ENCODE data around the gene PRDX3.

The PRDX3 gene

GRCh38 chr10:119136084-119136483 is 42.5 kb downstream of the PRDX3 start:
- no peak for TF ChIP-seq CTCF (IDR thresholded peaks at IDR 0.05)
- peak overlapping the region; percentile 93 for H3K27ac ChIP-seq
- H3K36me3 ChIP-seq: peaks cover 18% of the 10 kb centered on the region
- no peaks in the 10 kb centered on the region for H3K27me3 ChIP-seq
- peaks cover 72 to 77% of the 10 kb centered on the region in 2 experiments for H3K4me1 ChIP-seq (ENCODE audit: control insufficient read depth in 1 of 2, insufficient read depth in 1 of 2, low read depth in 1 of 2, low read length in 1 of 2)
- no peaks in the 10 kb centered on the region for H3K9me3 ChIP-seq
- peak overlapping the region; percentile 53 to 56 for H3K4me3 ChIP-seq (ENCODE audit: low read depth in 1 of 2, low read length in 1 of 2)

GRCh38 chr10:119135513-119135881 is 43.1 kb downstream of the PRDX3 start:
- H3K27me3 ChIP-seq: no peaks in the 10 kb centered on the region
- peak overlapping the region; percentile 53 to 56 for H3K4me3 ChIP-seq (ENCODE audit: low read depth in 1 of 2, low read length in 1 of 2)
- peaks cover 24% of the 10 kb centered on the region for H3K36me3 ChIP-seq
- H3K9me3 ChIP-seq: no peaks in the 10 kb centered on the region
- TF ChIP-seq CTCF (IDR thresholded peaks at IDR 0.05): no peak
- H3K27ac ChIP-seq: peak overlapping the region; percentile 93
- H3K4me1 ChIP-seq (ENCODE audit: control insufficient read depth in 1 of 2, insufficient read depth in 1 of 2, low read depth in 1 of 2, low read length in 1 of 2): peaks cover 78 to 83% of the 10 kb centered on the region in 2 experiments

GRCh38 chr10:119133949-119134348 is 44.7 kb downstream of the PRDX3 start:
- peak overlapping the region; percentile 93 for H3K27ac ChIP-seq
- peaks cover 39% of the 10 kb centered on the region for H3K36me3 ChIP-seq
- TF ChIP-seq CTCF (IDR thresholded peaks at IDR 0.05): no peak
- peaks cover 86% of the 10 kb centered on the region in 2 experiments for H3K4me1 ChIP-seq (ENCODE audit: control insufficient read depth in 1 of 2, insufficient read depth in 1 of 2, low read depth in 1 of 2, low read length in 1 of 2)
- H3K9me3 ChIP-seq: no peaks in the 10 kb centered on the region
- peak overlapping the region; percentile 48 to 63 for H3K4me3 ChIP-seq (ENCODE audit: low read depth in 1 of 2, low read length in 1 of 2)
- no peaks in the 10 kb centered on the region for H3K27me3 ChIP-seq

GRCh38 chr10:119132521-119133345 is 45.9 kb downstream of the PRDX3 start:
- H3K9me3 ChIP-seq: no peaks in the 10 kb centered on the region
- peaks cover 74% of the 10 kb centered on the region in 2 experiments for H3K4me1 ChIP-seq (ENCODE audit: control insufficient read depth in 1 of 2, insufficient read depth in 1 of 2, low read depth in 1 of 2, low read length in 1 of 2)
- H3K27me3 ChIP-seq: no peaks in the 10 kb centered on the region
- TF ChIP-seq CTCF (IDR thresholded peaks at IDR 0.05): no peak
- peak overlapping the region; percentile 48 to 63 for H3K4me3 ChIP-seq (ENCODE audit: low read depth in 1 of 2, low read length in 1 of 2)
- H3K27ac ChIP-seq: peak overlapping the region; percentile 93
- peaks cover 51% of the 10 kb centered on the region for H3K36me3 ChIP-seq

- Histone ChIP-seq H3K4me1 (ENCODE audit: control insufficient read depth in 1 of 2, insufficient read depth in 1 of 2, low read depth in 1 of 2, low read length in 1 of 2) (peaks cover 70 to 71% of the 10 kb centered on the region in 2 experiments), H3K27ac (peak overlapping the region; percentile 93), H3K27me3 (no peaks in the 10 kb centered on the region), H3K9me3 (no peaks in the 10 kb centered on the region), H3K36me3 (peaks cover 55% of the 10 kb centered on the region), H3K4me3 (ENCODE audit: low read depth in 1 of 2, low read length in 1 of 2) (peak overlapping the region; percentile 48 to 63)
- no peak for TF ChIP-seq CTCF (IDR thresholded peaks at IDR 0.05)
These were observed 46.9 kb downstream of the PRDX3 start for GRCh38 chr10:119131512-119132240.

All from neutrophil (primary cell).